HUES48 (cell line): ENCODE results near the gene LAMP2.
A peak's percentile ranks its signal among the peaks of the same experiment; 100 is the strongest.
"Not testable (repeated sequence)": the region's sequence is repeated elsewhere in the genome, so short reads cannot be mapped to it uniquely, and the experiment has no call there.

Experiments
- H3K27ac ChIP-seq: one replicate; pipeline ENCODE4 v1.7.0; 2013; ENCODE audit warnings: low read depth, low read length, inconsistent platforms
- H3K27me3 ChIP-seq: 2 replicates; pipeline ENCODE4 v1.6.1; 2013; ENCODE audit warnings: mild to moderate bottlenecking, low read length; ENCODE audit not compliant: control insufficient read depth, insufficient read depth
- H3K36me3 ChIP-seq: 2 replicates; pipeline ENCODE4 v1.6.1; 2013; ENCODE audit warnings: low read length; ENCODE audit not compliant: control insufficient read depth, insufficient read depth
- H3K4me1 ChIP-seq: 2 replicates; pipeline ENCODE4 v1.6.1; 2013; ENCODE audit warnings: mild to moderate bottlenecking, low read length; ENCODE audit not compliant: control insufficient read depth, insufficient read depth
- H3K4me3 ChIP-seq: 2 replicates; pipeline ENCODE4 v1.5.1; 2013; ENCODE audit warnings: mild to moderate bottlenecking, low read depth, low read length
- H3K9ac ChIP-seq: 2 replicates; pipeline ENCODE4 v1.6.1; 2013; ENCODE audit warnings: mild to moderate bottlenecking, low read depth, low read length, moderate library complexity
- H3K9me3 ChIP-seq: 2 replicates; pipeline ENCODE4 v1.6.1; 2013; ENCODE audit warnings: low read length; ENCODE audit not compliant: control insufficient read depth, insufficient read depth

LAMP2 gene

DNA sequence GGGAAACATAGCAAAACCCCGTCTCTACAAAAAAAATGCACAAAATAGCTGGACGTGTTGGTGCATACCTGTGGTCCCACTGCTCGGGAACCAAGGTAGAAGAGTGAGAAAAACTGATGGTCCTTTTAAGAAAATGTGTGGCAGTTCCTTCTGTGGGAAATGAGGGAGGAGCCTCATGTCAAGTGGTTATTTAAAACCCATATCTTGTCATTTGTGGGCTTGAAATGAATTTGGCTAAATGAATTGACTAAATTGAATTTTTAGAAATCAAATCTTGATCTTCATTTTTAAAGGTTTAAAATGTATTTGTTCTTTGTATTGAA lies 16.2 kb upstream of the LAMP2 start:
- Histone ChIP-seq H3K27ac (peak overlapping the region; percentile 84), H3K9ac (peak overlapping the region; percentile 61; the same call in 1 of the 2 replicates)

GRCh38 chrX:120477453-120477852 lies 8.4 kb upstream of the LAMP2 start:
- Histone ChIP-seq H3K27ac (no peak overlapping the region), H3K4me3 (no peak overlapping the region), H3K27me3 (peaks cover 4% of the 10 kb centered on the region; the same call in 1 of the 2 replicates), H3K36me3 (no peaks in the 10 kb centered on the region), H3K4me1 (no peaks in the 10 kb centered on the region), H3K9ac (no peak overlapping the region), H3K9me3 (no peaks in the 10 kb centered on the region)

More for the DNA sequence above, 16.2 kb upstream of the LAMP2 start:
- Histone ChIP-seq H3K4me3 (peak overlapping the region; percentile 56), H3K27me3 (no peaks in the 10 kb centered on the region), H3K4me1 (peaks cover 4% of the 10 kb centered on the region; the same call in 1 of the 2 replicates), H3K9me3 (no peaks in the 10 kb centered on the region), H3K36me3 (no peaks in the 10 kb centered on the region)

GRCh38 chrX:120476714-120477113 lies 7.6 kb upstream of the LAMP2 start:
- Histone ChIP-seq H3K9me3 (no peaks in the 10 kb centered on the region), H3K4me1 (no peaks in the 10 kb centered on the region), H3K4me3 (no peak overlapping the region), H3K27ac (no peak overlapping the region), H3K9ac (no peak overlapping the region), H3K36me3 (no peaks in the 10 kb centered on the region), H3K27me3 (peaks cover 4% of the 10 kb centered on the region; the same call in 1 of the 2 replicates)

DNA sequence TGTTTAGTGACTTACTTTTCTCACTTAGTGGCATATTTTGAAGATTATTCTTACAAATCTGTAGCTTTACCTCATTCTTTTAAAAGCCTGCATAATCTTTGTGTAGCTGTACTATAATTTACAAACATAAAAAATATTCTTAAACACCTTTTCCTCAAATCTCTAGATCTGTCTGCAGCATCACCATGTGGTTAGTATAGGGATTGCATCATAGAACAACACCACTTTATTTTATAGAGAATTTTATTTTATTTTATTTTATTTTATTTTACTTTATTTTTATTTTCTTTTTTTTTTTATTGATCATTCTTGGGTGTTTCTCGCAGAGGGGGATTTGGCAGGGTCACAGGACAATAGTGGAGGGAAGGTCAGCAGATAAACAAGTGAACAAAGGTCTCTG lies 6.4 kb upstream of the LAMP2 start:
- not testable (repeated sequence) for H3K27me3 ChIP-seq, H3K9ac ChIP-seq, H3K27ac ChIP-seq

GRCh38 chrX:120474085-120474484 lies 5.0 kb upstream of the LAMP2 start:
- no peaks in the 10 kb centered on the region for H3K4me1 ChIP-seq
- no peak overlapping the region for H3K4me3 ChIP-seq
- no peaks in the 10 kb centered on the region for H3K9me3 ChIP-seq
- no peaks in the 10 kb centered on the region for H3K36me3 ChIP-seq
- H3K27ac ChIP-seq = no peak overlapping the region
- no peak overlapping the region for H3K9ac ChIP-seq
- H3K27me3 ChIP-seq = peaks cover 4% of the 10 kb centered on the region; the same call in 1 of the 2 replicates

More for the DNA sequence above, 6.4 kb upstream of the LAMP2 start:
- H3K36me3 ChIP-seq, H3K9me3 ChIP-seq, H3K4me3 ChIP-seq, H3K4me1 ChIP-seq: not testable (repeated sequence)

DNA sequence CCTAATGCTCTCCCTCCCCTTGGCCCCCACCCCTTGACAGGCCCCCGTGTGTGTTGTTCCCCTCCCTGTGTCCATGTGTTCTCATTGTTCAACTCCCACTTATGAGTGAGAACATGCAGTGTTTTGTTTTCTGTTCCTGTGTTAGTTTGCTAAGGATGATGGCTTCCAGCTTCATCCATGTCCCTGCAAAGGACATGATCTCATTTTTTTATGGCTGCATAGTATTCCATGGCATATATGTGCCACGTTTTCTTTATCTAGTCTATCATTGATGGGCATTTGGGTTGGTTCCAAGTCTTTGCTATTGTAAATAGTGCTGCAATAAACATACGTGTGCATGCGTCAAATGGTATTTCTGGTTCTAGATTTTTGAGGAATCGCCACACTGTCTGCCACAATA lies 561 bp upstream of the LAMP2 start:
- H3K27ac ChIP-seq, H3K9ac ChIP-seq, H3K27me3 ChIP-seq, H3K4me1 ChIP-seq, H3K36me3 ChIP-seq, H3K9me3 ChIP-seq, H3K4me3 ChIP-seq: not testable (repeated sequence)

GRCh38 chrX:120468479-120468824 lies 644 bp downstream of the LAMP2 start:
- no peaks in the 10 kb centered on the region for H3K4me1 ChIP-seq
- H3K9ac ChIP-seq = peak overlapping the region; percentile 86
- H3K9me3 ChIP-seq = no peaks in the 10 kb centered on the region
- H3K36me3 ChIP-seq = no peaks in the 10 kb centered on the region
- H3K4me3 ChIP-seq = peak overlapping the region; percentile 71
- H3K27ac ChIP-seq = peak overlapping the region; percentile 95
- H3K27me3 ChIP-seq = no peaks in the 10 kb centered on the region

- no peaks in the 10 kb centered on the region for H3K27me3 ChIP-seq
- H3K9ac ChIP-seq = 0 out of 2 replicates have a peak overlapping the region, but pooled peaks have one; percentile 86
- H3K4me1 ChIP-seq = no peaks in the 10 kb centered on the region
- H3K36me3 ChIP-seq = no peaks in the 10 kb centered on the region
- H3K9me3 ChIP-seq = no peaks in the 10 kb centered on the region
- peak overlapping the region; percentile 71 for H3K4me3 ChIP-seq
- H3K27ac ChIP-seq = no peak overlapping the region
Measured at GRCh38 chrX:120468071-120468470, 1.0 kb downstream of the LAMP2 start.

- H3K4me1 ChIP-seq = no peaks in the 10 kb centered on the region
- no peak overlapping the region for H3K9ac ChIP-seq
- no peak overlapping the region for H3K27ac ChIP-seq
- H3K27me3 ChIP-seq = no peaks in the 10 kb centered on the region
- H3K36me3 ChIP-seq = no peaks in the 10 kb centered on the region
- H3K9me3 ChIP-seq = no peaks in the 10 kb centered on the region
- no peak overlapping the region for H3K4me3 ChIP-seq
Measured at GRCh38 chrX:120464411-120464810, 4.7 kb downstream of the LAMP2 start.

GRCh38 chrX:120463241-120463640 lies 5.9 kb downstream of the LAMP2 start:
- H3K36me3 ChIP-seq = no peaks in the 10 kb centered on the region
- no peak overlapping the region for H3K9ac ChIP-seq
- H3K9me3 ChIP-seq = no peaks in the 10 kb centered on the region
- no peaks in the 10 kb centered on the region for H3K4me1 ChIP-seq
- H3K27ac ChIP-seq = no peak overlapping the region
- no peak overlapping the region for H3K4me3 ChIP-seq
- no peaks in the 10 kb centered on the region for H3K27me3 ChIP-seq

DNA sequence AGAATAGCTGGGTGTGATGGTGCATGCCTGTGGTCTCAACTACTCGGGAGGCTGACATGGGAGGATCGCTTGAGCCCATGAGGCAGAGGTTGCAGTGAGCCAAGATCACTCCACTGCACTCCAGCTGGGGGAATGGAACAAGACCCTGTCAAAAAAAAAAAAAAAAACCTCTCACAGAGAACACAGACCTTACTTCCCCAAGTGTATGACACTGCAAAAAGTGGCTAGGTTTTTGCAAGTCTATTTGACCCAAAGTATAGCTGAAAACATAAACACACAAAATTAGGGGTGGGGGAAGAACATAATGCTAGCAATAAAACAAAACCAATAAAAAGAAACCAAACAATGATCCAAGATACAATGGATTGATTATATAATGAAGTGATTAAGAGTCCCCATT lies 6.7 kb downstream of the LAMP2 start:
- H3K9me3 ChIP-seq = no peaks in the 10 kb centered on the region
- H3K27me3 ChIP-seq = no peaks in the 10 kb centered on the region
- H3K4me3 ChIP-seq = no peak overlapping the region
- H3K27ac ChIP-seq = no peak overlapping the region
- no peaks in the 10 kb centered on the region for H3K36me3 ChIP-seq
- no peaks in the 10 kb centered on the region for H3K4me1 ChIP-seq
- no peak overlapping the region for H3K9ac ChIP-seq

DNA sequence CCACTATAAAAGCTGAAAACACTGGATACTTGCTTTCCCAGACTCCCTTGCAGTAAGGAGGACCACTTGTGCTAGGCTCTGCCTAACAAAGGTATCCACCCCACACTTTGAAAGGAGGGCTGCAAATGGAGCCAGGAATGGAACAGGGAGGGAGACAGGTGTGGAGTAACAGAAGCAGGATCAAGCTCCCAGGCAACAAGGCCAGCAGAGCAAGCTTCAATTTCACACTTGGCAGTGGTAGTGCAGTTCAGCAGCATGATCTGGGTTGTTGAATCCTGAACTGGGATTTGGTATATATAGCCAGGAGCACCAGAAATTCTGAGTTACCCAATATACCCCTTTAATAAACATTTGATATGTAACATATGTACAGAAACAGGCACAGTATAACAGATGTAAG lies 9.8 kb downstream of the LAMP2 start:
- Histone ChIP-seq H3K9me3 (no peaks in the 10 kb centered on the region), H3K9ac (no peak overlapping the region), H3K4me1 (no peaks in the 10 kb centered on the region), H3K4me3 (no peak overlapping the region), H3K27ac (no peak overlapping the region), H3K27me3 (no peaks in the 10 kb centered on the region), H3K36me3 (peaks cover 8% of the 10 kb centered on the region)
